Testis (tissue), 3 donors: Measurements from ENCODE around the gene FRG2C. TPM values are rescaled to one million over a fixed set of nuclear protein-coding genes. Genes with fewer than 3 reads are reported as not detected.
A peak's percentile ranks its signal among the peaks of the same experiment; 100 is the strongest.
"Not testable (repeated sequence)": the region's sequence is repeated elsewhere in the genome, so short reads cannot be mapped to it uniquely, and the experiment has no call there.

ENCODE experiments used
- DNase-seq: peaks from one replicate; pipeline ENCODE4 v3.0.0-alpha.2; 2019
- H3K27ac ChIP-seq, 2 donors: fragments of 200-600 bp; sonication (generic); one replicate each; pipeline ENCODE4 v1.5.1; 2019
- H3K27me3 ChIP-seq: fragments of 200-600 bp; sonication (generic); one replicate; pipeline ENCODE4 v1.5.1; 2019
- H3K36me3 ChIP-seq: fragments of 200-600 bp; sonication (generic); one replicate; pipeline ENCODE4 v1.5.1; 2017; ENCODE audit warnings: low read depth; ENCODE audit errors: missing control alignments
- H3K4me1 ChIP-seq: fragments of 200-600 bp; sonication (generic); one replicate; pipeline ENCODE4 v1.5.1; 2019
- H3K4me3 ChIP-seq, 2 donors: fragments of 200-600 bp; sonication (generic); one replicate each; pipeline ENCODE4 v1.5.1; 2017 to 2019
- H3K9me3 ChIP-seq: fragments of 200-600 bp; sonication (generic); one replicate; pipeline ENCODE4 v1.5.1; 2017
- POLR2A ChIP-seq: fragments of 450-650 bp; IDR thresholded peaks from one replicate; pipeline ENCODE4 v1.6.1; 2017; ENCODE audit warnings: antibody characterized with exemption, mild to moderate bottlenecking, moderate library complexity
- WGBS, 2 donors: methylation state at CpG; one replicate each; pipeline ENCODE4 v1.1.5; 2018; 5-methylcytosine and 5-hydroxymethylcytosine counted together
- intact Hi-C: fragments of 100-400 bp; cut with DNase I; formaldehyde crosslinking; loops from one replicate; pipeline ENCODE4 v1.15.1; 2023; ENCODE audit warnings: low total_unique reads
- microRNA counts, 2 donors: library from miRNA; unstranded; fragments of <30 nt; microRNA quantifications; one replicate each; lab custom pipeline; 2016
- microRNA-seq, 2 donors: library from miRNA; unstranded; fragments of <30 nt; microRNA quantifications; one replicate each; pipeline ENCODE4, GENCODE V29; 2016; ENCODE audit warnings: borderline number of aligned reads in 2 of 2, borderline replicate concordance in 1 of 2
- polyA plus RNA-seq: library from polyadenylated mRNA; stranded (reverse); fragments of 350-450 nt; fragmentation: Illumina TruSeq; extraction: RNeasy Lipid Tissue Mini Kit (QIAGEN cat#74804); gene quantifications from one replicate; pipeline ENCODE4 v1.2.3, GENCODE V29; 2014; ENCODE audit warnings: low read depth, low replicate concordance; ENCODE audit not compliant: insufficient read depth
- small RNA-seq, 2 donors: library from RNA; depleted of rRNA; stranded (forward); fragments of <200 nt; gene quantifications; one replicate each; pipeline ENCODE3, GENCODE V24; 2016
- total RNA-seq, 2 donors: library from RNA; depleted of rRNA; stranded (reverse); fragments of >200 nt; gene quantifications; one replicate each; pipeline ENCODE4 v1.2.3, GENCODE V29; 2016
- TF ChIP-seq, protein P1 (sequence below), 3 experiments: fragments of 450-650 bp in 2 of 3; fragments of 200-600 bp in 1 of 3; sonication (generic) in 1 of 3; IDR thresholded peaks; one replicate each; pipeline ENCODE4 v1.5.1; 2016 to 2019; ENCODE audit warnings: antibody characterized with exemption in 3 of 3, mild to moderate bottlenecking in 2 of 3, moderate library complexity in 1 of 3

The FRG2C gene
- total and polyA plus RNA-seq, 3 donors from 2014 or later, result 0.37 to 1.1 (median 0.55) TPM

DNA sequence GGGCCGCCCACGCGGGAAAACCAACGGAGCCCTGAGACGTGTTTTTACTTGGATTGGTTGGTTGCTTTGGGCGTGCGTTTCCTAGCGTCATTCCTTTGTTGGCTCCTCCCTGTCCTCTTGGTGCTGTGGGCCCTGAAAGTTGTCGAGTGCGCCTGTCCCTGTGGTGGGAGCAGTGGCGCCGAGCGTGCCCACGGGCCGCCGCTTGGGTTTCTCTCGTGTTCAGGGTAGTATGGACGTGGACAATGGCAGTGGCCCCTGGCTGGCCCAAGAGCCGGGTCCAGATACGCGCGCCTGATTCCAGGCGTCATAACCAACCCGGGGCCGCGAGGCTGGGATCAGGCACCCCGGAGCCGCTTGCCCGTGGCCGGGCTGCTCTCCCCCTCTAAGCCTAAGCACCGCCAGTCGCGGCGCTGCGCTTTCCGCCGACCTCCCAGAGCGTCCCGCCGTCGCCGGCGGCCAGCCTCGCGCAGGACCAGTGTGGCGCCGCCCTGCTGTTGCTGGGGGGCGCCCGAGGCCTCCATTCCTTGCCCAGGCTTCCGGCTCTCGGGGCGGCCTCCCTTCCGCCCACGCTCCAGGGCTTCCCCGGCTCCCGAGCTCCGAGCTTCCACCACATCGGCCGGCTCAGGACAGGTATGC, 8.1 kb downstream of the FRG2C start:
- intact Hi-C loops, H3K27ac ChIP-seq, H3K36me3 ChIP-seq, H3K9me3 ChIP-seq, H3K27me3 ChIP-seq, H3K4me1 ChIP-seq: not testable (repeated sequence)
- DNase-seq, result peak; percentile 49
- H3K4me3 ChIP-seq, result peak overlapping the region; percentile 37 to 60
- 7 to 11% methylated on average over 57 to 59 of the region's 59 CpGs for WGBS, 2 donors

GRCh38 chr3:75683965-75684364, 19.8 kb downstream of the FRG2C start:
- H3K4me3 ChIP-seq, H3K36me3 ChIP-seq, DNase-seq, H3K27ac ChIP-seq, H3K27me3 ChIP-seq, H3K9me3 ChIP-seq, H3K4me1 ChIP-seq, intact Hi-C loops: not testable (repeated sequence)
- WGBS, 2 donors, result 0 to 64% methylated on average over 1 of the region's 1 CpG

- no peak for TF ChIP-seq POLR2A
- TF ChIP-seq, protein P1, sequence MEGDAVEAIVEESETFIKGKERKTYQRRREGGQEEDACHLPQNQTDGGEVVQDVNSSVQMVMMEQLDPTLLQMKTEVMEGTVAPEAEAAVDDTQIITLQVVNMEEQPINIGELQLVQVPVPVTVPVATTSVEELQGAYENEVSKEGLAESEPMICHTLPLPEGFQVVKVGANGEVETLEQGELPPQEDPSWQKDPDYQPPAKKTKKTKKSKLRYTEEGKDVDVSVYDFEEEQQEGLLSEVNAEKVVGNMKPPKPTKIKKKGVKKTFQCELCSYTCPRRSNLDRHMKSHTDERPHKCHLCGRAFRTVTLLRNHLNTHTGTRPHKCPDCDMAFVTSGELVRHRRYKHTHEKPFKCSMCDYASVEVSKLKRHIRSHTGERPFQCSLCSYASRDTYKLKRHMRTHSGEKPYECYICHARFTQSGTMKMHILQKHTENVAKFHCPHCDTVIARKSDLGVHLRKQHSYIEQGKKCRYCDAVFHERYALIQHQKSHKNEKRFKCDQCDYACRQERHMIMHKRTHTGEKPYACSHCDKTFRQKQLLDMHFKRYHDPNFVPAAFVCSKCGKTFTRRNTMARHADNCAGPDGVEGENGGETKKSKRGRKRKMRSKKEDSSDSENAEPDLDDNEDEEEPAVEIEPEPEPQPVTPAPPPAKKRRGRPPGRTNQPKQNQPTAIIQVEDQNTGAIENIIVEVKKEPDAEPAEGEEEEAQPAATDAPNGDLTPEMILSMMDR (IDR thresholded peaks at IDR 0.05), result no peak
- Histone ChIP-seq H3K27me3 (no peaks in the 10 kb centered on the region), H3K9me3 (no peaks in the 10 kb centered on the region), H3K27ac (no peak overlapping the region), H3K4me1 (no peaks in the 10 kb centered on the region), H3K4me3 (no peak overlapping the region), H3K36me3 (no peaks in the 10 kb centered on the region)
- intact Hi-C loops, result no loop called here
- no peak for DNase-seq
- WGBS, 2 donors, result 79 to 97% methylated on average over 9 of the region's 9 CpGs
Observed at GRCh38 chr3:75687323-75687722, 23.2 kb downstream of the FRG2C start.

- no peak for DNase-seq
- 42 to 84% methylated on average over 2 of the region's 2 CpGs for WGBS, 2 donors
Observed at GRCh38 chr3:75692061-75692460, 27.9 kb downstream of the FRG2C start.

More at GRCh38 chr3:75692061-75692460, 27.9 kb downstream of the FRG2C start:
- H3K27me3 ChIP-seq, result no peaks in the 10 kb centered on the region
- no peaks in the 10 kb centered on the region for H3K4me1 ChIP-seq
- intact Hi-C loops, result no loop called here
- no peak overlapping the region for H3K4me3 ChIP-seq
- no peaks in the 10 kb centered on the region for H3K9me3 ChIP-seq
- no peak overlapping the region for H3K27ac ChIP-seq
- H3K36me3 ChIP-seq, result no peaks in the 10 kb centered on the region
- TF ChIP-seq, protein P1 (IDR thresholded peaks at IDR 0.05), result no peak

MicroRNAs within 50 kb of the gene (microRNA counts, 767-probe panel; counts per million panel counts)
- microRNA hsa-miR-1324 (lab: Ali Mortazavi, UCI), result 0 to 152 counts per million in 2 donors

Small RNA genes lying within 50 kb of the gene (microRNA-seq; reads per million reads assigned to microRNA genes)
- 0 reads per million in 2 donors for gene MIR1324

Small RNA genes lying within 50 kb of the gene (small RNA-seq; reads per million reads assigned to genes)
- 0 reads per million in 2 donors for gene AC108724.2

Other genes with a start within 250 kb of the FRG2C start
- 10 to 100 TPM; 31.2 to 41.1 TPM for gene ZNF717, start 121.2 kb downstream of the FRG2C start, total RNA-seq
- 10.8 TPM for gene ZNF717, start 121.2 kb downstream of the FRG2C start, polyA plus RNA-seq